H1 (cell line): ENCODE results near the gene BFSP2. TPM values are rescaled to one million over a fixed set of nuclear protein-coding genes. Genes with fewer than 3 reads are reported as not detected.

ENCODE experiments used
- MAFK ChIP-seq: IDR thresholded peaks from 2 replicates; pipeline ENCODE4 v1.6.1; 2012; ENCODE audit warnings: low read depth, mild to moderate bottlenecking, improper control_type of control experiment, low read length
- polyA plus RNA-seq, 7 experiments: library from polyadenylated mRNA; depleted of rRNA in 3 of 7; stranded (reverse) in 5 of 7; unstranded in 2 of 7; fragments of >200 nt in 5 of 7; fragments of 200-250 nt in 2 of 7; gene quantifications; 1 replicate in 5 of 7; 2 replicates in 1 of 7; 4 replicates in 1 of 7; pipeline versions ENCODE4 v1.2.1 to v1.2.3, GENCODE V29; 2011 to 2013; ENCODE audit warnings: missing spikeins in 2 of 7, mixed read lengths in 2 of 7
- total RNA-seq: library from RNA; stranded (reverse); fragmentation: NEBNext Ultra II Directional; extraction: Animal tissue kit (Norgen Biotek cat#: 25700); gene quantifications from 2 replicates; pipeline ENCODE4 v1.2.1, GENCODE V29; 2021

Gene BFSP2
- total and polyA plus RNA-seq, 2 of the 8 experiments (the other 6 are each of a cell fraction or from before 2014, with no cell fraction given), result not detected

- TF ChIP-seq MAFK, result no peak
- TF ChIP-seq, all 59 proteins: peak for 2
Observed at GRCh38 chr3:133487920-133488540, 88.2 kb downstream of the BFSP2 start (continued).
